ENCODE results near the gene SPATA31C2.
"Not testable (repeated sequence)": the region's sequence is repeated elsewhere in the genome, so short reads cannot be mapped to it uniquely, and the experiment has no call there.

The SPATA31C2 gene

DNA sequence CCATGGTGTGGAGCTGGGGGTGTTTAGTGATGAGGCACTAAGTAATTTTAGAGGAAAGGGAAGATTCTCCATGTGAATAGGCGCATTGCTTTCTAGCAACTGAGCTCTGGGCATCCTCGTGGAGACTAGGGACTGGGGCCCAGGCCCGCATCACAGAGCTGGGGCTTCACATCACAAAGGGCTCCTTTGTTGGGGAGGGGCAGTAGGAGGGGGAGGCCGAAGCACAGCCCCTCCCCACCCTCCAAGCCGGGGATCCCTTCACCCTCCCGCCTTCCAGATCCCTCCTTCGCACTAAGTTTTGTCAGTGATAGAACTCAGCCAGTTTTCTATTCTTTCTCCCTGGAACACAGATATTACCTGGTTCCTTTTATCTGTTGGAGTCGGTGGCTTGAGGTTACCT lies at the start of gene SPATA31C2:
TSS of gene SPATA31C2 (minus strand) at position 101 of the 400 bp plus-strand sequence. CDS start at position 72, 29 bp downstream.
- DNase-seq (ENCODE audit: low read depth), result not testable (repeated sequence)

DNA sequence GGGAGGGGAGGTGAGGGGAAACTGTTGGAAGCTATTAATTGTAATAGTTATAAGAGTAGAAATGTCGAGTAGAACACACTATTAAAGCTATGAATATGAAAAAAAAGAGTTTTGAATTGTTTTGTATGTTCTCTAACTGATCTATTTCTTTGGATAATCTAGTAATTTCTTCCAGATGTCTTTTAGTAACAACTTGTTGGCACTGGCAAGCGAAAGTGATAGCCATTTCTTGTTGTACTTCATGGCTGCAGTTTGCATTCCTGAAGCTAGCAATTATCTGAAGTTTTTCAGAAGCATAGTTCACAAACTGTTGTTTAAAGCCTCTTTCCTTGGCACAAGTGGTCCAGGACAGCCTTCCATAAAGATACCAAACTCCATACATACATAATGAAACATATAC lies 49.4 kb upstream of the SPATA31C2 start:
- no peak for DNase-seq (ENCODE audit: low read depth)

DNA sequence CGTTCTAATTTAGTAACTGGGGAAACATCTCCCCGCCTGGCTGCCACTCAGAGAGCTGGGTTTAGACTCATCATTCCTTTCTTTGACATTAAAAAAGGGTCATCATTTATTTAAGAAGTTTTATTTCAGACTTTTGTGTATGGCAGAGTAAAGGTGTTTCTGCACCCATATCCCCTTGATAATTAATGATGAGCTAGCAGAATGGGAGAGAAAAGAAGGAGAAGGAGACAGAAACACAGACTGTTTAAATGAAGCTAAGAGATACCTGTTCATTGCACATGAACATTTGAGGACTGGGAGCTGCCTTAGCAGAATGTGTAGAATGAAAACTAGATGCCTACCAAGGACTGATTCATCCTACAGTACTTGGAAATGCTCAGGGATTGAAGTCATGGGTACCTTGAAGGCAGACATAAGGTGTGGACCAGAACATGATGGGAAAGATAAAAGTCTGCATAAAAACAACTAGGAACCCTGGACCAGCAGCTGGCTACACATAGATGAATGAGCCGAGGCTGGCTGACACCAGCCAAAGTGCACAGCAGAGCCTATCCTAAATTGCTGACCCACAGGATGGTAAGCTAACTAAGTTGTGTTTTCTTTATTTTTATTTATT lies 48.3 kb upstream of the SPATA31C2 start:
- no peak for DNase-seq (ENCODE audit: low read depth)

DNA sequence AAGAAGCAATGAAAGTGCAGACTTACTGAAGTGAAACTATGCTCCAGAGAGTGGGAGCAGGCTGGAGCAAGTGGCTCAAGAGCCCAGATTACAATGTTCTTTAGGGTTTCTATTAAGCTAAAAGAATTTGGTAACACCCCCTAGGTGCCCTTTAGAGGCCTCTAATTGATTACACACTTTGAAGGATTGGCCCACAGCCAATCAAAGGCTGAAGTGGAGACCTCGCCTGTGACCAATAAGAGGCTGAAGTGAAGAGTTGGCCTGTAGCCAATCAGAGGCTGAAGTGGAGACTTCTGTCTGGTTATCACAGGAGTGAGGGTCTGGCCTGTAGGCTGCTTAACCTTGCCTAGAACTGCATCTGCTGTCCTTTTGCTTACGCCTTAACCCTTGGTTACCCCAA lies 46.7 kb upstream of the SPATA31C2 start:
- DNase-seq (ENCODE audit: low read depth), result no peak

DNA sequence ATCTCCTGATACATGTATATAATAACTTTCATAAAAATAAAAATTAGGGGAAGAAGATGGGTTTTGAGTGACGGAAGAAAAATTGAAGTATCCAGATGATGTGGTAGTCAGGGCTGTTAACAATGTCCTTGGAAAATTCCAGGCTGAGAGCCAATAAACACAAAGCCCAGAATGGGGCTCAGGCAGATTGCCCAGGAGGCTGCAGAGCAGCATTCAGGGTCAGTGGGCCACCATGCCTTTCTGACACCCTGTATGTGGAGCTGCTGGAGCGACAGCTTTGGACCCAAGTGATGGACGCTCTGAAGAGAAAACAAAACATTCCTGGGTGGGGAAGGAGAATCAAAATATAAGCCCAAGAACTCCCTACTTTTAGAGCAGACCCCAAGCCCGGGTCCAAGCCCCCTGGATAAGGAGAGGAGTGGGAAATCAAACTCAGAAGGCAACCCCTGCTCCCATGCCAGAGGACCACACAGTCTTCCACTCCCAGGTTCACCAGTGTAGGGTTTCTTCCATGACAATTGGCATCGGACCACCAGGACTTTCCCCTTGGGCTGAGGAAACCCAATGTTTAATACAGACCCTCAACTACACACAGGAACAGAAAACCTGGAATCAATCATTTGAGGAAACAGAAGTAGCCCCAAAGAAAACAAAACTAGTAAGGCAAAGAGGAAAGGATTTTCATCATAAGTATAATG lies 45.7 kb upstream of the SPATA31C2 start:
- no peak for DNase-seq (ENCODE audit: low read depth)

DNA sequence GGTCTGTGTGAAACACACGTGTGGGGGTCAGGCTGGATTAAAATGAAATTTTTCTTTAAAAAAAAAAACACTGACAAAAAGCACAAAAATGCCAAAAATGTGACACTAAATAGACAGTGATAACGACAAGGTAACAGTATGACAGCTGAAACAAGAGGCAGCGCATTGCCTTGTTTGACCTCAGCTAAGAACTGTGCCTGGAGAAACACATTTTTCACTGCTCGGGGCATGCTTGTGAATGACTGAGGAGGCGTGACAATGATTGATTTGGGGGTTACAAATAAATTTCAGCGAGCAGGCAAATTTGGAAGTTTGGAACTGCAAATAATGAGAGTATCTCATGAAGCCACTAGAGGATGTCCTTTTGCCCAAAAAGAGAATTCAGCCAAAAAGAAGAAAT lies 44.2 kb upstream of the SPATA31C2 start:
- DNase-seq (ENCODE audit: low read depth), result no peak

DNA sequence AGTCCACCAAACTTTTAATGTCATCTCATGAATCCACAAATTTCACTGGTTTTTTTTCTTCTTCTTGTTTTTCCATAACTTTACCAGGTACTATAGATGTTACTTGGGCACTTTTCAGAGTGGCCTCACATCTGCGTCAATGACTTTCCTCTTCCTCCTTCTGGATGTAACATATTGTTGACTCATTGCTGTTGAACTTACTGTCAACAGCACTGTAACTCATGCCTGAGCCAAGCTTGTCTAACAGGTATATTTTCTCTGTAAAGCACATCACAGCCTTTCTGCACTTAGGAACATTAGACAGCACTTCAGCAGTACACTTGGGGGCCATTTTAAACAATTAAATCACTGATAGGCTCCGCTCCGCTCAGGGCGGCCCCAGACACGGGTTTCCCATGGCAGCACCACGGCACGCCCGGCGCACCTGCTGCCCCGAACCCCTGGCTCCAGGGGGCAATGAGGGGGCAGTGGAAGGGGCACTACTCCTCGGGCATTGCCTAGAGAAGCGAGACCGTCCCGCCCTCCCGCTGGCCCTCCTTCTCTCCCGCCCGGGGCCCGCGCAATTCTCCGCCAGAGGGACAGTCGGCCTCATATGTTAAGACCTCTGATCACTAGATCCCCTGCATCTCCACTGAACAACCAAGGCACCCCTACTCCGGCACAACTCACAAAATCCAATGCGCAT lies 41.9 kb upstream of the SPATA31C2 start:
- no peak for DNase-seq (ENCODE audit: low read depth)

DNA sequence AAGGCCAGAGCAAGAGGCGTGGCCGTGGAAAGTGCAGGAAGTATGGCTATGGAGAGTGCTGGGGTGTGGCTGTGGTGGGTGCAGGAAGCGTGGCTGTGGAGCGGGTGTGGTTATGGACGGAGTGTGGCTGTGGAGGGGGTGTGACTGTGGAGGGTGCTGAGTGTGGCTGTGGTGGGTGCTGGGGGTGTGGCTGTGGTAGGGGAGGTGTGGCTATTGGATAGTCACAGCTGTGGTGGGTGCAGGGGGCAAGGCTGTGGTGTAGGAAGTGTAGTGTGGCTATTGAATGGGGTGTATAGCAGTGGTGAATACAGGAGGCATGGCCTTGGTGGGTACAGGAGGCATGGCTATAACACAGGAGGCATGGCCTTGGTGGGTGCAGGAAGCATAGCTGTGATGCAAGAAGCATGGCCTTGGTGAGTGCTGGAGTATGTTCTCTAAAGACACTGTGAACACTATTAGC lies 40.8 kb upstream of the SPATA31C2 start:
- DNase-seq (ENCODE audit: low read depth), result no peak

DNA sequence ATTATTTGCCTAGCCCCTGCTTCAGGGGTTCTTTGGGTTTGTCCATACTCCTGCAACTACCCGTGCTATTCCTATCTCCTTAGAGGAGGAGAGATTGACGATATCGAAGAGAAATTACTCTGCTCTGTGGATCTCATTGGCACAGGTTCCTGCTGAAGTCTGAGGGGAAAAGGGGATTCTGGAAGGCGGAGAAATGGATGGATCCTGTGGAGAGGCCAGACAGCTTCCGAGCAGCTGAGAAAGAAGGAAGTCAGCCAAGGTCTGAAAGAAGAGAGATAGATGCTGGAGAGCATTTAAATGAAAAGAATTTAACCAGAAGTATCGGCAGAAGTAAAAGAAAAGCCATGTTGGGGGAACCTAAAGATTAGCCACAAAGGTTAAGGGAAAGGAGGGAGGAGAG lies 40.4 kb upstream of the SPATA31C2 start:
- DNase-seq (ENCODE audit: low read depth), result no peak

DNA sequence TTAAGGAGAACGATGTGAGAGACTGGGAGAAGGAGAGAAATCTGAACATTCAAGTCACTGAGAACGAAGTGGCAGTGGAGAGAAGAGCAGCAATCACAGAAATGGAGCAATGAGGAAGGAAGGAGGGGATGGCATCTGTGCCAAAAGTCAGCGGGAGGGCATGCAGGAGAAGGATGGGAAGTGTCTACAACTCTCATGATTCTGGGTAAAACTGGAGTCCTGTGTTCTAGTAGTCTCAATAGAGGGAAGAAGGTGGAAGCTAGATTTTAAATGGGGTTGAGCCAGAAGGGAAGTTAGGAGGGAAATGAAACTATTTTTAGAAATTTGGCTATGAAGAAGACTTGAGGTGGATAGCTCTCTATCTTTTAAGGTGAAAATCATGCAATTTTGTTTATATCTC lies 39.1 kb upstream of the SPATA31C2 start:
- DNase-seq (ENCODE audit: low read depth), result no peak

DNA sequence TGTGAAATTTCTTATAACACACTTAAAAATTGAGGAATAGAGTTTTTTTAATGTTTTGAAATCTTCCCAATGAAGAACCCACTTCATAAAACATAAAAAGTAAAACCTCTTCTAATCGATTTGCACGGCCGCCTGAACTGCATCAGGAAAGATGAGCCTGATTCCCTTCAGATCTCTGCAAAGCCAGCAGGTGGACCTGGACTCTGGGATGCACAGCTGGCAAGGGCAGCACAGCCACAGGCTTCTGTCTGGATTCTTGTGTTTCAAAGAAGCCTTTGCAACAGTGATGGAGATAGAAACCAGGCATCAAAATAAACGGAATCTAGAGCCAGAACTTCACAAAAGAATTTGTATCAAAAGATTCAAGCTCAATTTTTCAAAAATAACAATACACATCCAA lies 36.0 kb upstream of the SPATA31C2 start:
- DNase-seq (ENCODE audit: low read depth), result no peak

DNA sequence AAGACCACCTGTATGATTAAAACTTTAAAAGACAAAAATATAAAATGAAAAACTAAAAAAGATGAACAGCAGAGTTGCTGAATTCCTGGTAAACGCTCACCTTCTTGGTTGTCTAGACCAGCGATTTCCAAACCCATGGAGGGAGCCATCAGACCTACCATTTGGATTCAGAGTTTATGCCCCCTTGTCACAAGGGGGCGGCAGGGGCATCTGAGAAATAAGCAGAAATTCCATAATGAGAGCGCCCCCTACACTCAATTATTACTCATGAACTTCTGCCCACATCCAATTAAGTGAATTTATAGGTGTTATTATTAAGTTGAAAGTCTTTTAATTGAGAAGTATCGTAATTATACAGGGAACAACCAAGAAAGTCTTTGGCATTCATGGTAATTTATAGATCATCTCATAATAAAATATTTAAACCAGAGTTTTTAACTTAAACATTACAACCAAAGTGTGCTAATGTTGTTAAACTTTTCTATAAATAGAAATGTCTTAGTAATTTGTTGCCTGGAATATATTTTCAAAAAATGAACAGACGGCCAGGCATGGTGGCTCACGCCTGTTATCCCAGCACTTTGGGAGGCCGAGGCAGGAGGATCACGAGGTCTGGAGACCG lies 35.2 kb upstream of the SPATA31C2 start:
- DNase-seq (ENCODE audit: low read depth), result peak; percentile 23

DNA sequence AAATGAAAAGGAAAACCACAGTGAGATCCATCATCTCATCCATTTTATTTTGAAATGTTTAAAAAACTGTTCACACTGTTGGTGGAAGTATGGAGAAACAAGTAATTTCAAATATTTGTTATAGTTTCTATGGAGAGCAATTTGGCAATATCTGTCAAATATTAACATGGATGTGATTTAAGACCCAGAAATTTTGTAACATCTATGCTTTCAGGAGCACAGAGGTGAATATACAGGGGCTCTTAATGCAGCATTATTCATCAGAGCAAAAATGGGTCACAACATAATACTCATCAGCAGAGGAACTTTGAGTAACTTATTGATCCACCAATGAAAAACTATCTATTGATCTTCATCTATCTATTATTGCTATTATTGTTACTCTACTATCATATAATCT lies 31.4 kb upstream of the SPATA31C2 start:
- DNase-seq (ENCODE audit: low read depth), result no peak

DNA sequence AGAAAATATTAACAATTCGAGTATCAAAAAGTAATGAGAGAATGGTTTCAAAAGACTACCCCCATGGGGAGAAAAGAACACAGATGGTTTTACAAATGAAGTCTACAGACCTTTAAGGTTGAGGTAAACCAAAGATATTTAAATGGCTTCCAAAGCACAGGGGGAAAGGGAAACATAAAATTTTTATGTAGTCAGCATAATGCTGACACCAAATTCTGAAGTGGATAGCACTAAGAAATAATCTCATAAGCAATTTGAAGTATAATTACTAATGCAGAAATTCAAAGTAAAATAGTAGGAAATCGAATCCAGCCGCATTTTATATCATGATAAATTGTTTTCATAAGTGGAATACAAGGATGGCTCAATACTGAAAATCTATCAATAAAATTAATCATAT lies 30.3 kb upstream of the SPATA31C2 start:
- DNase-seq (ENCODE audit: low read depth), result no peak

DNA sequence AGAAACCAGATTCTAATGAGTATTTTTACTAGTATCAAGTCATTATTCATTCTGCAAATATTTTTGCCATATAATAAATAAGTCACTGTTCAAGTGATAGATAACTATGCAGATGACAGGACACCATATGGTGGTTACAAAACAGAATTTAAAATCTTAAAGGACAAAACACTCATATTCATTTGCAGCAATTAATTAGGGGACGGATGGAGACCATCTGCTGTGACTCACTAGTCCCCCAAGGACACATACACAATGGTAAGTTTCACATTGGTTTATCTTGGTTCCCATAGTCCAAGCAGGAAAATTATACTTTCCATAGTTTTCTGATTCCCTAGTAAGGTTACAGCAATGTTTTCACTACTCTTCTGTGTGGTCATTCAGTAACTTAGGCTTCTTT lies 28.4 kb upstream of the SPATA31C2 start:
- no peak for DNase-seq (ENCODE audit: low read depth)

DNA sequence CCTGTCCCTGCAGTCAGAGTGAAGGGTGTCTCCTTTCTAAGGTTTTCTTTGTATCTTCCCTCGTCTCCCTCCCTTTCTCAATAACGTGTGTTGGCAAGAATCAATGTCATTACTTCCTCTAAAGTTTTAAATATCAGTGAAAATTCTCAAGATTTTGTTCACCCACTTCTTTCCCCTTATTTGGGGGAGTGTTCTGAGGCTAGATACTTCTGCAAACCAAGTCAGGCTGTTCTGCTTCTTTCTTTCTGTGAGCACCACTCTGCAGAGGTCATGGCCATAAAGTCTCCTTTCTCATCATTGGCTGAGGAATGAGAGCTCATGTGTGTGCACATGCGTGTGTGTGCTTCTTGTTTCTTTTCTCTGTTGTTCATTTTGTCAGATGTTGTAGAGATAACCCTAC lies 26.6 kb upstream of the SPATA31C2 start:
- no peak for DNase-seq (ENCODE audit: low read depth)

DNA sequence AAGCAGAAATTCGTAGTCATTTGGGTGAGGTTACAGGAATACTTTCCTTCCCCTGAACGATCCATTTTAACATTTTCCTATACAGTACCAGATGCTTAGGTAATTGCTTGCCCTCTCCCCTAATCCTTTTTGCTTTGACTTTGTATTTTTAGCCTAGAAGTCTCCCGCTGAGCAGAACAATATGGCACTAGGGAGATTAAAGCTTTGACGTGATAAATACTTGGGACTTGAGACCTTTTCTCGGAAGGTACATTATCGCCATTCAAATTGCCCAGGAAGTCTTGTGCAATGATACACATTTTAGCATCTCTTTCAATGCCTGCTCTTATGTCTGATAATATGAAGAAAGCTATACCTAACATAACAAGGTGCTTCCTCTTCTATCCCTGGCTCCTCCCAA lies 22.9 kb upstream of the SPATA31C2 start:
- no peak for DNase-seq (ENCODE audit: low read depth)

DNA sequence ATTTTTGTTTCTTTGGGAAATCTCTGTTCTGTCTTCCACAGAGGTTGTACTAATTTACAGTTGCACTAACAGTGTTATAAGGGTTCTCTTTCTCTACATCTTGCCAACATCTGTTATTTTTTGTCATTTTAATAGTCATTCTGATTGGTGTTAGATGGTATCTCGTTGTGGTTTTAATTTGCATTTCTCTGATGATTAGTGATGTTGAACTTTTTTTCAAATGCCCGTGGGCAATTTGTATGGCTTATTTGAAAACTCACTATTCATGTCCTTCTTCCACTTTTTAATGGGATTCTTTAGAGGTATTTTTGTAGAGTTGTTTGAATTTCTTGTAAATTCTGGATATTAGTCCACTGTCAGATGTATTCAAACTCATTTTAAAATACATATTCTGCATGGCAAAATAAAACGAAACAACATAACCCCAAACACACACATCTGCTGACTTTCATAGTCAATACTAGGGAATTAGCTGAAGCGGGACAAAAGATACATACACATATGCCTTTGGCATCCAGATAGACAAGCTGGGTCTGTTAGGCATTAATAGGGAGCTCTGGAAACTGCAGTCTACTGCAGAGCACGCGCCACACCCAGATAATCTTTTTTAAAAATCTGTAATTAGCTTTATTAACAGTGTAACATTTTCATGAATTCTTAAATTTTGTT lies 5.8 kb upstream of the SPATA31C2 start:
- no peak for DNase-seq (ENCODE audit: low read depth)

DNA sequence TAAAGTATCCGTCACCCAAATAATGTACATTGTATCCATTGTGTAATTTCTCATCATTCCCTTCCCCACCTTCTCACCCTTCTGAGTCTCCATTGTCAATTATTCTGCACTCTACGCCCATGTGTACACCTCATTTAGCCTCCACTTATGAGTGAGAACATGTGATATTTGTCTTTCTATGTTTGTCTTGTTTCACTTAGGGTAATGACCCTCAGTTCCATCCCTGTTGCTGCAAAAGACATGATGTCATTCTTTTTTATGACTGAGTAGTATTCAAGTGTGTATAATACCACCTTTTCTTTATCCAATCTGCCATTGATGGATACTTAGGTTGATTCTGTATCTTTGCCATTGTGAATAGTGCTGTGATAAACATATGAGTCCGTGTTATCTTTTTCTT lies 4.9 kb upstream of the SPATA31C2 start:
- no peak for DNase-seq (ENCODE audit: low read depth)

DNA sequence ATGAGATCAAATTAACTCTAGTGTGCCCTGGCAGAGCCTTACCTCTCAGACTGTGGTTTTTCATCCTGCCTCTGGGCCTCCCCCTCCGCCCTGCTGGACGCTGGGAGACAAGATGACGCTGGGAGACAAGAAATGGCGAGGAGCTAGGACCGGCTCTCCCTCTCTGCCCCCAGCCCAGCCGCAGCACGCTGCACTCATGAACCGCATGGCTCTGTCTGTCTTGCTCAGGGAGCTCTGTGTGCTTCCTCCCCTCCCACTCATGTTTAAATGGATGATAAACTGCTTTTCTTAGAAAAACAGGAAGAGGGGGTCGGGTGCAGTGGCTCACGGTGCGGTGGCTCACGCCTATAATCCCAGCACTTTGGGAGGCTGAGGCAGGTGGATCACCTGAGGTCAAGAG lies 4.7 kb downstream of the SPATA31C2 start:
- DNase-seq (ENCODE audit: low read depth), result not testable (repeated sequence)

DNA sequence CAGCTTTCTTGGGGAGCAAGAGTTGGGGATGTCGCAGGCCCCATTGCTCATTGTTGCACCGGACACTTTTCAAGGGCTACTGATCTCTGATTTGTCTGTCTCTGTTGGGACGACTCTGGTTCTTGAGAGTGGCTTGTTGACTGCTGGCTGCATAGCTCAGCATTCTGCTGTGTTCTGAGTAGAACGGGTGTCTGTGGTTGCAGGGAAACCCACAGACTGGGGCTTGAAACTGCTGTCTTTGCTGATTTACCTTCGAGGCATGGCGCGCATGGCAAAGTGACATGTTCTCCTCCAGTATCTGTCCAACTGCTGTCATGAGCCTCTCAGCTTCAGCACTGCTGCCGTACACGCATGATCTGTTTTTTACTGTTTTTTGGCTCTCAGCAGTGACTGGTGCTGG lies 8.7 kb downstream of the SPATA31C2 start:
- not testable (repeated sequence) for DNase-seq (ENCODE audit: low read depth)

DNA sequence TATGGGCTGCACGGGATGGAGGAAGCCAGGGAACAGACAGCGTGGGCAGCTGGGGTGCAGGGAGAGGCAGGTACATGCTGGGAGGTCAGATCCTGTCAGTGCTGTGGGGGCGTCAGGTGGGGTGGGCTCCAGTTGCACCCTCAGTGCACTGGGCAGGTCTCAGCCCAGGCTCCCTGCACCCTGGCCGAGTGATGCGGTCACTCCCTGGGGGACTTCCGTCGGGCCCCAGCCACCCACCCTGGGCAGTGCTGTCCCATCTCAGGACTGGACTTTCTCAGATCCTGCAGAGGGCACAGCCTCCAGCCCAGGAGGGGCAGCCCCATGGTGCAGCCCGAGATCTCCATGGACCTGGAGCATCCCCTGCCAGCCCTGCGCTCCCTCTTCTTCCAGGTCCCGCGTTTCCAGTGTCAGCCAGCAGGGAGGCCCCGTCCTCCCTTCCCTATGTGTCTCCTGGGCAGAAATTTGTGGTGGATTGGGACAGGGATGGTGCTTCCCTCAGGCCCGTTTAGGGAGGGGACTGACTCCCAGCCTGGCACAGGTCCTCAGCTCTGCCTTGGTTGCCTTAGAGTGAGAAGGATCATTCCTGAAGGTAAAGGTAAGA lies 10.5 kb downstream of the SPATA31C2 start:
- not testable (repeated sequence) for DNase-seq (ENCODE audit: low read depth)

Measured in stimulated activated CD8-positive, alpha-beta memory T cell treated with anti-CD3 and anti-CD28 coated beads, Interleukin-12 subunit alpha, Interleukin-12 subunit beta, amount 100 ng/mL, for 1 hour (primary cell).